IMR-90 (cell line): ENCODE results near the gene MKRN2OS. TPM values are rescaled to one million over a fixed set of nuclear protein-coding genes. Genes with fewer than 3 reads are reported as not detected.

ENCODE experiments used
- ATAC-seq: fragments of 200-7000 bp; cut with Tn5 transposase; 2 replicates; pipeline ENCODE4 v1.9.1; 2020; ENCODE audit warnings: low read depth, mild to moderate bottlenecking, moderate library complexity
- BruUV-seq: library from RNA; stranded (reverse); fragments of 400-500 nt; replicated peaks from 2 replicates; lab custom pipeline; 2021; lab: Mats Ljungman, UMichigan
- CTCF ChIA-PET: fragments of 300-600 bp; formaldehyde crosslinking; extraction: SDS; loops from one replicate; lab custom pipeline; 2021; ENCODE audit warnings: antibody characterized with exemption; lab: Yijun Ruan, JAX
- POLR2A ChIA-PET: fragments of 300-600 bp; sonication (Branson Sonifier 250); formaldehyde crosslinking; loops from one replicate; lab custom pipeline; 2022; ENCODE audit warnings: antibody characterized with exemption; ENCODE audit not compliant: unreplicated experiment; lab: Charles Lee
- DNase-seq: peaks from one replicate; pipeline ENCODE4 v3.0.0; 2013
- H2AFZ ChIP-seq: replicated peaks from 2 replicates; pipeline ENCODE3; 2013; ENCODE audit warnings: low read length, mild to moderate bottlenecking; ENCODE audit not compliant: poor library complexity
- H2AK5ac ChIP-seq: 2 replicates; pipeline ENCODE4 v1.6.1; 2013; ENCODE audit warnings: low read depth, low read length, inconsistent platforms
- H2AK9ac ChIP-seq: replicated peaks from 2 replicates; pipeline ENCODE3; 2013; ENCODE audit warnings: mild to moderate bottlenecking, low read depth, low read length, moderate library complexity; ENCODE audit not compliant: poor library complexity
- H2BK120ac ChIP-seq: 2 replicates; pipeline ENCODE4 v1.6.1; 2013; ENCODE audit warnings: low read depth, low read length, inconsistent platforms
- H2BK15ac ChIP-seq: 3 replicates; pipeline ENCODE4 v1.6.1; 2013; ENCODE audit warnings: low read depth, low read length, inconsistent platforms
- H2BK20ac ChIP-seq: 2 replicates; pipeline ENCODE4 v1.6.1; 2013; ENCODE audit warnings: low read depth, mild to moderate bottlenecking, inconsistent platforms, low read length, moderate library complexity
- H2BK5ac ChIP-seq: 2 replicates; pipeline ENCODE4 v1.6.1; 2013; ENCODE audit warnings: mild to moderate bottlenecking, low read depth, low read length, inconsistent platforms; ENCODE audit not compliant: poor library complexity, severe bottlenecking
- H3K14ac ChIP-seq: replicated peaks from 2 replicates; pipeline ENCODE4 v1.6.1; 2013; ENCODE audit warnings: low read depth, low read length, inconsistent platforms
- H3K18ac ChIP-seq: 2 replicates; pipeline ENCODE4 v1.6.1; 2013; ENCODE audit warnings: low read depth, low read length, control low read depth
- H3K23ac ChIP-seq: 2 replicates; pipeline ENCODE4 v1.6.1; 2013; ENCODE audit warnings: low read depth, low read length, inconsistent platforms
- H3K27ac ChIP-seq: 2 replicates; pipeline ENCODE4 v1.5.1; 2013; ENCODE audit warnings: mild to moderate bottlenecking, control low read depth, low read length; ENCODE audit not compliant: insufficient read depth
- H3K27me3 ChIP-seq: 2 replicates; pipeline ENCODE4 v1.6.1; 2013; ENCODE audit warnings: low read length; ENCODE audit not compliant: control insufficient read depth, insufficient read depth
- H3K36me3 ChIP-seq: 2 replicates; pipeline ENCODE4 v1.6.1; 2013; ENCODE audit warnings: low read length, mixed read lengths; ENCODE audit not compliant: control insufficient read depth, insufficient read depth
- H3K4ac ChIP-seq: 2 replicates; pipeline ENCODE4 v1.6.1; 2013; ENCODE audit warnings: low read depth, low read length, inconsistent platforms
- H3K4me1 ChIP-seq: 2 replicates; pipeline ENCODE4 v1.6.1; 2013; ENCODE audit warnings: low read length, mixed read lengths; ENCODE audit not compliant: control insufficient read depth, insufficient read depth
- H3K4me2 ChIP-seq: 2 replicates; pipeline ENCODE4 v1.6.1; 2013; ENCODE audit warnings: low read depth, mild to moderate bottlenecking, control low read depth, low read length, moderate library complexity
- H3K4me3 ChIP-seq: 2 replicates; pipeline ENCODE4 v1.5.1; 2013; ENCODE audit warnings: low read depth, mild to moderate bottlenecking, control low read depth, low read length, moderate library complexity; ENCODE audit not compliant: insufficient read depth
- H3K56ac ChIP-seq: 2 replicates; pipeline ENCODE4 v1.6.1; 2013; ENCODE audit warnings: low read length, inconsistent platforms; ENCODE audit not compliant: insufficient read depth; ENCODE audit errors: extremely low read depth
- H3K79me1 ChIP-seq, 2 experiments: 2 replicates each; pipeline ENCODE4 v1.6.1; 2013; ENCODE audit warnings: low read length in 2 of 2, inconsistent platforms in 1 of 2, low read depth in 1 of 2
- H3K9ac ChIP-seq: 2 replicates; pipeline ENCODE4 v1.6.1; 2013; ENCODE audit warnings: low read depth, low read length, control low read depth
- H3K9me1 ChIP-seq: 2 replicates; pipeline ENCODE4 v1.6.1; 2013; ENCODE audit warnings: low read length, inconsistent platforms; ENCODE audit not compliant: insufficient read depth
- H3K9me3 ChIP-seq: 2 replicates; pipeline ENCODE4 v1.6.1; 2013; ENCODE audit warnings: low read length; ENCODE audit not compliant: control insufficient read depth, insufficient read depth
- H4K20me1 ChIP-seq: 2 replicates; pipeline ENCODE4 v1.6.1; 2013; ENCODE audit warnings: low read length, inconsistent platforms; ENCODE audit not compliant: insufficient read depth
- H4K5ac ChIP-seq: 2 replicates; pipeline ENCODE4 v1.6.1; 2013; ENCODE audit warnings: mild to moderate bottlenecking, low read depth, low read length, control low read depth
- H4K8ac ChIP-seq, 2 experiments: 2 replicates each; pipeline ENCODE4 v1.6.1; 2013; ENCODE audit warnings: low read depth in 2 of 2, low read length in 2 of 2, control low read depth in 1 of 2, inconsistent platforms in 1 of 2
- H4K91ac ChIP-seq: 2 replicates; pipeline ENCODE4 v1.6.1; 2013; ENCODE audit warnings: low read depth, low read length, inconsistent platforms; ENCODE audit not compliant: insufficient read depth
- BHLHE40 ChIP-seq: fragments of 150-350 bp; IDR thresholded peaks from 2 replicates; pipeline ENCODE4 v1.6.1; 2016; ENCODE audit warnings: mild to moderate bottlenecking, low read depth, low read length
- CEBPB ChIP-seq: IDR thresholded peaks from 2 replicates; pipeline ENCODE4 v1.6.1; 2012; ENCODE audit warnings: low read depth, low read length, improper control_type of control experiment
- CHD1 ChIP-seq: IDR thresholded peaks from 2 replicates; pipeline ENCODE4 v1.6.1; 2012; ENCODE audit warnings: low read depth, low read length, improper control_type of control experiment
- CTCF ChIP-seq: conservative IDR thresholded peaks from 2 replicates; pipeline ENCODE4 v1.5.1; 2012; ENCODE audit warnings: mild to moderate bottlenecking, low read depth, low read length, improper control_type of control experiment
- MAZ ChIP-seq: IDR thresholded peaks from 2 replicates; pipeline ENCODE4 v1.6.1; 2012; ENCODE audit warnings: low read depth, mild to moderate bottlenecking, low read length, improper control_type of control experiment, moderate library complexity, borderline replicate concordance
- MXI1 ChIP-seq: IDR thresholded peaks from 2 replicates; pipeline ENCODE4 v1.6.1; 2012; ENCODE audit warnings: low read depth, mild to moderate bottlenecking, low read length, moderate library complexity, borderline replicate concordance
- NFE2L2 ChIP-seq: fragments of 150-350 bp; IDR thresholded peaks from 2 replicates; pipeline ENCODE4 v1.6.1; 2016; ENCODE audit warnings: low read depth, mild to moderate bottlenecking, low read length
- POLR2A ChIP-seq: IDR thresholded peaks from 2 replicates; pipeline ENCODE4 v1.6.1; 2012; ENCODE audit warnings: mild to moderate bottlenecking, low read depth, low read length
- RCOR1 ChIP-seq: IDR thresholded peaks from 2 replicates; pipeline ENCODE4 v1.6.1; 2012; ENCODE audit warnings: mild to moderate bottlenecking, low read length, improper control_type of control experiment; ENCODE audit not compliant: insufficient replicate concordance
- SMC3 ChIP-seq: fragments of 150-350 bp; IDR thresholded peaks from 2 replicates; pipeline ENCODE4 v1.6.1; 2016; ENCODE audit warnings: low read depth, mild to moderate bottlenecking, antibody characterized with exemption, low read length, moderate library complexity
- WGBS, 2 experiments: methylation state at CpG; one replicate each; pipeline versions ENCODE4 v1.1.5 to v1.1.7; 2013; ENCODE audit warnings: missing lambda C conversion rate in 2 of 2; ENCODE audit not compliant: insufficient read length in 1 of 2; ENCODE audit errors: extremely low coverage in 2 of 2; 5-methylcytosine and 5-hydroxymethylcytosine counted together
- dilution Hi-C: fragments of 300-500 bp; cut with HindIII; formaldehyde crosslinking; loops from one replicate; pipeline ENCODE4 v1.14.3; 2018; ENCODE audit warnings: low sequenced_read_pairs; ENCODE audit not compliant: unreplicated experiment
- in situ Hi-C: fragments of 300-500 bp; cut with MboI; formaldehyde crosslinking; loops from 3 replicates; pipeline ENCODE4 v1.14.3; 2019; ENCODE audit warnings: low sequenced_read_pairs, inconsistent platforms, mixed read lengths
- intact Hi-C: fragments of 100-400 bp; cut with micrococcal nuclease; formaldehyde crosslinking; loops from 2 replicates; pipeline ENCODE4 v1.10.0; 2022
- polyA plus RNA-seq, 3 experiments: library from polyadenylated mRNA; depleted of rRNA; stranded (reverse); fragments of >200 nt; gene quantifications; 2 replicates each; pipeline ENCODE4 v1.2.3, GENCODE V29; 2012; ENCODE audit warnings: low replicate concordance in 1 of 3
- total RNA-seq: library from RNA; depleted of rRNA; stranded (reverse); fragments of >200 nt; gene quantifications from 2 replicates; pipeline ENCODE4 v1.2.3, GENCODE V29; 2012
- TF ChIP-seq, protein P1 (sequence below): fragments of 150-350 bp; IDR thresholded peaks from 2 replicates; pipeline ENCODE4 v1.6.1; 2017; ENCODE audit warnings: mild to moderate bottlenecking, antibody characterized with exemption, low read length, low read depth

The MKRN2OS gene
- total and polyA plus RNA-seq, 2 of the 4 experiments (the other 2 are of a cell fraction) = not detected

DNA sequence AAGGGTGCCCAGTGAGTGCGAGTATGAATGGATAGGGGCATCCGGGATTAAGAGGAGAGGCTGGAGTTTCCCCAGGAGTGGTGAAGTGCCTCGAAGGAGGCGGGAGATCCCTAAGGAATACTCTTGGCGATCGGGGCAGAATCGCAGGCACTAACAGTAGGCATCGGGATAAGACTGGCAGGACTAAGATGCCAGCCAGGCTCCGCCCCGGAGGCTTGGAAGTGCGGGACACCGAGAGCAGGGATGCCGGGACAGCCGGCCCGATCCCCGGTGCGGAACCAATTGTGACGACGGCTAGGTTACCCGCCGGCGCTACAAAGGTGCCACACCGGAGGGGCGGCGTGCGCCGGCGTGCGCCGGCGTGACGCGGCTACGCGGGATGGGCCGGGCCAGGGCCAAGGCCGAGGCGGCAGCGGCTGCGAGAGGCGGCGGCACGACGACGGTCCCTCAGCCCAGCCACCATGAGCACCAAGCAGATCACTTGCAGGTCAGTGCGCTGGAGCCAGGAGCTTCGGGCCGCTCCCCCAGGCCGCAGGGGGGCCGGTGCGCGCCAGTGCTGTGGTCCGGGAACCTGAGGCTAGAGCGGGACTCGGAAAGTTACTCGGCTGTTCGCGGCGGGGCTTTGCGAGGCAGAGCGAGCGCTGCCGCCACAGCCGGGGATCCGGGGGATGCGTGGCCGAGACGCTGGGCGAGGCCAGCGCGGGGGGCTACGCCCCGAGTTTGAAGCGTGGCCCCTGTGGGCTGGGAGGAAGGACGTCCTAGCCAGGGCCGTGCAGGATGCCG lies 11.6 kb upstream of the MKRN2OS start, which contains the start of gene MKRN2:
Gene MKRN2 (plus strand): TSS at position 398 of the 783 bp plus-strand sequence. CDS start 64 bp downstream, at position 462.
- Histone ChIP-seq H2AK9ac (peak within 1 kb of the TSS; percentile 62), H3K4me1 (peaks cover 5% of the 10 kb centered on the region), H4K91ac (peak within 1 kb of the TSS; percentile 80), H3K18ac (peak within 1 kb of the TSS; percentile 35), H3K14ac (peak within 1 kb of the TSS; percentile 87), H4K20me1 (peaks cover 47% of the 10 kb centered on the region), H3K36me3 (no peaks in the 10 kb centered on the region), H2AK5ac (0 out of 2 replicates have a peak within 1 kb of the TSS, but pooled peaks have one; percentile 30), H4K5ac (peak within 1 kb of the TSS; percentile 89), H3K4me2 (peak within 1 kb of the TSS; percentile 86), H2BK5ac (peak within 1 kb of the TSS; percentile 77), H2BK120ac (peak within 1 kb of the TSS; percentile 69), H3K4ac (peak within 1 kb of the TSS; percentile 74), H3K9ac (peak within 1 kb of the TSS; percentile 87), H3K27ac (peak within 1 kb of the TSS; percentile 91), H3K27me3 (no peaks in the 10 kb centered on the region), H2AFZ (peak within 1 kb of the TSS; percentile 97), H2BK15ac (peak within 1 kb of the TSS; percentile 49; the same call in 1 of the 3 replicates), H2BK20ac (no peak within 1 kb of the TSS), H3K79me1 (peaks cover 3 to 40% of the 10 kb centered on the region in 2 experiments; a peak in 2 of 4 replicates), H3K56ac (peak within 1 kb of the TSS; percentile 88), H3K23ac (peak within 1 kb of the TSS; percentile 89), H3K9me3 (no peaks in the 10 kb centered on the region), H4K8ac (peak within 1 kb of the TSS; percentile 89 to 99), H3K4me3 (peak within 1 kb of the TSS; percentile 85), H3K9me1 (peaks cover 13% of the 10 kb centered on the region)
- no TSS peak for BruUV-seq
- ATAC-seq = peak; percentile 93
- in situ Hi-C loops (no loop called here), intact Hi-C loops (loop anchor here (2.0 to 5.0 kb wide), 3 partner anchors 50 to 365 kb away; no protein-coding TSS in a partner anchor), dilution Hi-C loops (no loop called here)
- peak; percentile 78 for DNase-seq
- ChIA-PET POLR2A (no interaction called here), CTCF (no interaction called here)
- TF ChIP-seq RCOR1 (no peak), MXI1 (peak; percentile 88), SMC3 (peak; percentile 24; the same call in 1 of the 2 replicates), CEBPB (no peak), BHLHE40 (peak; percentile 52; the same call in 1 of the 2 replicates), NFE2L2 (peak; percentile 6; the same call in 1 of the 2 replicates), CTCF (no peak), MAZ (peak; percentile 90), CHD1 (peak; percentile 77), POLR2A (peak; percentile 93)
- TF ChIP-seq, protein P1, sequence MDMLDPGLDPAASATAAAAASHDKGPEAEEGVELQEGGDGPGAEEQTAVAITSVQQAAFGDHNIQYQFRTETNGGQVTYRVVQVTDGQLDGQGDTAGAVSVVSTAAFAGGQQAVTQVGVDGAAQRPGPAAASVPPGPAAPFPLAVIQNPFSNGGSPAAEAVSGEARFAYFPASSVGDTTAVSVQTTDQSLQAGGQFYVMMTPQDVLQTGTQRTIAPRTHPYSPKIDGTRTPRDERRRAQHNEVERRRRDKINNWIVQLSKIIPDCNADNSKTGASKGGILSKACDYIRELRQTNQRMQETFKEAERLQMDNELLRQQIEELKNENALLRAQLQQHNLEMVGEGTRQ = peak; percentile 21; the same call in 1 of the 2 replicates
- 1% methylated on average over 33 of the region's 77 CpGs; no CpG with 5 or more reads in 1 of the 2 experiments for WGBS, 2 experiments
